Cardiac atrium fibroblast (primary cell): Measurements from ENCODE around the gene C11orf16. TPM values are rescaled to one million over a fixed set of nuclear protein-coding genes. Genes with fewer than 3 reads are reported as not detected.

Experiments
- total RNA-seq: library from RNA; depleted of rRNA; stranded (reverse); fragments of >200 nt; gene quantifications from 2 replicates; pipeline ENCODE4 v1.2.3, GENCODE V29; 2015

Gene C11orf16
- total RNA-seq: not detected in 2 replicates

GRCh38 chr11:8932564-8933180 is at the start of gene C11orf16:
Gene C11orf16, minus strand, starts transcription at chr11:8932947. Its CDS starts 639 bp downstream, at chr11:8932308.

GRCh38 chr11:8964324-8965320 is 31.9 kb upstream of the C11orf16 start, which contains the start of gene TMEM9B:
Gene TMEM9B, minus strand, starts transcription at chr11:8964442. Its CDS starts 129 bp downstream, at chr11:8964313.

GRCh38 chr11:8942518-8943066 is 9.8 kb upstream of the C11orf16 start, which contains the start of gene ASCL3:
Gene ASCL3, minus strand, starts transcription at chr11:8943016. Its CDS starts 4,855 bp downstream, at chr11:8938161.

GRCh38 chr11:8911029-8911823 is 21.5 kb downstream of the C11orf16 start, which contains the start of gene AKIP1:
Gene AKIP1, plus strand, starts transcription at chr11:8911189. Its CDS starts 261 bp downstream, at chr11:8911450.

Other genes with a start within 250 kb of the C11orf16 start
- 18.4 and 28.2 TPM in 2 replicates for gene AKIP1, start 21.8 kb downstream of the C11orf16 start, total RNA-seq
- gene ASCL3, start 10.1 kb upstream of the C11orf16 start, total RNA-seq: not detected in 2 replicates
- gene TMEM9B, start 31.5 kb upstream of the C11orf16 start, total RNA-seq: 39.2 and 41.2 TPM in 2 replicates
- gene NRIP3, start 71.1 kb upstream of the C11orf16 start, total RNA-seq: 2.6 and 9.7 TPM in 2 replicates
- 9.6 and 13.0 TPM in 2 replicates for gene SCUBE2, start 158.7 kb upstream of the C11orf16 start, total RNA-seq